ENCODE results near the gene MLLT3. TPM values are rescaled to one million over a fixed set of nuclear protein-coding genes. Genes with fewer than 3 reads are reported as not detected.

MLLT3 gene
- total RNA-seq, 2 donors from 2014 or later, result 5.3 to 10.2 TPM

- no peak for ATAC-seq
- intact Hi-C loops (cut with DNase I), result no loop called here
- DNase-seq, result no peak
Measured at GRCh38 chr9:20568400-20568799, 53.9 kb downstream of the MLLT3 start.

GRCh38 chr9:20566401-20566800, 55.9 kb downstream of the MLLT3 start:
- ATAC-seq (no peak), DNase-seq (no peak)
- intact Hi-C loops (cut with DNase I), result no loop called here

GRCh38 chr9:20564650-20565049, 57.6 kb downstream of the MLLT3 start:
- intact Hi-C loops (cut with DNase I), result no loop called here
- DNase-seq (no peak), ATAC-seq (no peak)

- ATAC-seq, result no peak
- no peak for DNase-seq
- intact Hi-C loops (cut with DNase I), result no loop called here
Measured at GRCh38 chr9:20563917-20564316, 58.4 kb downstream of the MLLT3 start.

GRCh38 chr9:20562051-20562450, 60.2 kb downstream of the MLLT3 start:
- DNase-seq (no peak), ATAC-seq (no peak)
- intact Hi-C loops (cut with DNase I), result no loop called here

- ATAC-seq (no peak), DNase-seq (no peak)
- intact Hi-C loops (cut with DNase I), result no loop called here
Measured at GRCh38 chr9:20561531-20561930, 60.8 kb downstream of the MLLT3 start.

GRCh38 chr9:20559231-20559890, 62.9 kb downstream of the MLLT3 start:
- intact Hi-C loops (cut with DNase I), result loop anchor here in 1 of 2 donors (10.0 kb wide), 1 partner anchor 45 kb away; no protein-coding TSS in a partner anchor
- no peak for DNase-seq
- ATAC-seq, result peak in 1 of 2 donors; percentile 75

GRCh38 chr9:20558566-20559016, 63.7 kb downstream of the MLLT3 start:
- intact Hi-C loops (cut with DNase I), result loop anchor here in 1 of 2 donors (10.0 kb wide), 1 partner anchor 46 kb away; no protein-coding TSS in a partner anchor
- ATAC-seq, result peak in 1 of 2 donors; percentile 78

GRCh38 chr9:20557890-20558565, 64.3 kb downstream of the MLLT3 start:
- DNase-seq (no peak), ATAC-seq (no peak)
- intact Hi-C loops (cut with DNase I), result loop anchor here in 1 of 2 donors (10.0 kb wide), 1 partner anchor 47 kb away; no protein-coding TSS in a partner anchor

More at GRCh38 chr9:20558566-20559016, 63.7 kb downstream of the MLLT3 start:
- no peak for DNase-seq

GRCh38 chr9:20557285-20557684, 65.0 kb downstream of the MLLT3 start:
- intact Hi-C loops (cut with DNase I), result loop anchor here in 1 of 2 donors (10.0 kb wide), 1 partner anchor 48 kb away; no protein-coding TSS in a partner anchor
- no peak for DNase-seq
- no peak for ATAC-seq

GRCh38 chr9:20553558-20554149, 68.6 kb downstream of the MLLT3 start:
- intact Hi-C loops (cut with DNase I), result loop anchor here in 1 of 2 donors (10.0 kb wide), 1 partner anchor 51 kb away; no protein-coding TSS in a partner anchor
- DNase-seq, result no peak
- no peak for ATAC-seq

GRCh38 chr9:20552874-20553557, 69.3 kb downstream of the MLLT3 start:
- intact Hi-C loops (cut with DNase I), result loop anchor here in 1 of 2 donors (10.0 kb wide), 1 partner anchor 52 kb away; no protein-coding TSS in a partner anchor
- DNase-seq (no peak), ATAC-seq (no peak)

GRCh38 chr9:20551835-20552234, 70.5 kb downstream of the MLLT3 start:
- ATAC-seq, result no peak
- no peak for DNase-seq
- intact Hi-C loops (cut with DNase I), result loop anchor here in 1 of 2 donors (10.0 kb wide), 1 partner anchor 53 kb away; no protein-coding TSS in a partner anchor

GRCh38 chr9:20551236-20551635, 71.1 kb downstream of the MLLT3 start:
- intact Hi-C loops (cut with DNase I), result loop anchor here in 1 of 2 donors (10.0 kb wide), 1 partner anchor 54 kb away; no protein-coding TSS in a partner anchor
- no peak for ATAC-seq
- no peak for DNase-seq

- intact Hi-C loops (cut with DNase I), result loop anchor here in 1 of 2 donors (10.0 kb wide), 1 partner anchor 54 kb away; no protein-coding TSS in a partner anchor
- no peak for DNase-seq
- no peak for ATAC-seq
Measured at GRCh38 chr9:20550326-20550725, 72.0 kb downstream of the MLLT3 start.

GRCh38 chr9:20549053-20549452, 73.2 kb downstream of the MLLT3 start:
- no peak for DNase-seq
- no peak for ATAC-seq
- intact Hi-C loops (cut with DNase I), result no loop called here

- intact Hi-C loops (cut with DNase I), result no loop called here
- ATAC-seq (no peak), DNase-seq (no peak)
Measured at GRCh38 chr9:20545023-20545622, 77.2 kb downstream of the MLLT3 start.

GRCh38 chr9:20540169-20540863, 82.0 kb downstream of the MLLT3 start:
- ATAC-seq (no peak), DNase-seq (no peak)
- intact Hi-C loops (cut with DNase I), result no loop called here
